ENCODE results near the gene PSD.

The PSD gene

DNA sequence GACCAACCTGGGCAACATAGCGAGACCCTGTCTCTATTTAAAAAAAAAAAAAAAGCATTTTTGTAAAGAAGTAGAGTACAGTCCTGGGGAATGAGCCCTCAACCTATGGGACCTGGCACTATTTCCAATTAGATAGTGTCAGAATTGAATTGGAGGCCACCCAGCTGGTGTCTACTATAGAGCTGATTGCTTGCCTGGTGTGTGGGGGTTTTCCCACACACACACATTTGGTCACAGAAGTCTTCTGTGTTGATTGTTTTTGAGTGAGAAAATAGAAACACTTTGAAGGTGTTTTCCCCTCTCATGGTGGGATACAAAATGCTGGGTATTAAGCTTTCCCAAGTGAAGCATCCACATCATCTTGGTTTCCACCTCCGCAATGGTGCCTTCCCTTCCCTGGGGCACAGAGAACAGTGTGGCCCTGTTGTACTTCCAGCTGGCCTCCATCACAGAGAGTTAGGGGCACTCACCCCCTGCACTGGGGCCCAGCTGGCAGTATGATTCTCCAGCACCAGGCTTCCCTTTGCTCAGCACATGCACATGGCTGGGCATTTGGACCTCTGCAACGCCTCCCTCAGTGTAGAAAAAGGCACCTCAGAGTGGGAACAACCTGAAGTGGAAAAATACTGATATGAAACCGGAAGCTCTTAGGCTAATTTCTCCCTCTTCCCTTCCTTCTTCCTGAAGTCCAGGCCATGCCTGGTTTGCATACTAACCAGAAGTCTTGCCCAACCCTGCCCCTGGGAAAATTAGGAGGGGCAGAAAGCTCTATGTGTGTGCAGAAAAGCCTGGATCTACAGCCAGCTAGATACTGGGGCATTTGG, 33.8 kb downstream of the PSD start:
- no peak for DNase-seq (ENCODE audit: low spot score)

DNA sequence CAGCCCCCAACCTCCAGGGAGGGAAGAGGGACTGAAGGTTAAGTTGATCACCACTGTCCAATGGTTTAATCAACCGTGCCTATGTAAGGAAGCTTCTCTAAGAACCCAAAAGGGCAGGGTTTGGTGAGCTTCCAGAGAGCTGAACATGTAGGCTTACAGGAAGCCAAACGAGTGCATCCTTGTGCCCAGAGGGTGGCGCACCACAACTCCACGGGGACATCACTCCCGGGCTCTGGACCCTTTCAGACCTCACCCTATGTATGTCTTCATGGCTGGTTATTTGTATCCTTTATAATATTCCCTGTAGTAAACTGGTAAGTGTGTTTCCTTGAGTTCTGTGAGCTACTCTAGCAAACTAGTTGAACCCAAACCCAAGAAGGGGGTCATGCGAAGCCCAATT, 34.5 kb downstream of the PSD start:
- DNase-seq (ENCODE audit: low spot score): no peak

DNA sequence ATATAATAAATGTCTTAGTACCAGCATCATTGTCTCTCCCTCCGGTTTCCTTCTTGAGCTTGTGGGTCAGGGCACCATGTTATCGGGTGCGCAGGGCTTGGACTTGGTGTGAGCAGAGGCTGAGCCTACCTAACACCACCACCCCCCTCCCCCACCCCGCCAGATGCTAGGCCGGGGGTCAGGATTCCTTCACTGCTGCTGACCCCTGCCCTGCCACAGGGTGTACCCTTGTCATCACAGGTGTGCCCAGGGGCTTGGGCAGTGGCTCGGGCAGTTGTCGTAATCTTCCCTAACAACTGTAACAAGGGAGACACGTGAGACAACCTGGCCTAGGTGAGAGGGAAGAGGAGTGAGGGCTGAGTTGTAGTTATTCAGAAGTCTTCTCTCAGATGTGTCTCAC, 35.7 kb downstream of the PSD start:
- DNase-seq (ENCODE audit: low spot score): no peak

DNA sequence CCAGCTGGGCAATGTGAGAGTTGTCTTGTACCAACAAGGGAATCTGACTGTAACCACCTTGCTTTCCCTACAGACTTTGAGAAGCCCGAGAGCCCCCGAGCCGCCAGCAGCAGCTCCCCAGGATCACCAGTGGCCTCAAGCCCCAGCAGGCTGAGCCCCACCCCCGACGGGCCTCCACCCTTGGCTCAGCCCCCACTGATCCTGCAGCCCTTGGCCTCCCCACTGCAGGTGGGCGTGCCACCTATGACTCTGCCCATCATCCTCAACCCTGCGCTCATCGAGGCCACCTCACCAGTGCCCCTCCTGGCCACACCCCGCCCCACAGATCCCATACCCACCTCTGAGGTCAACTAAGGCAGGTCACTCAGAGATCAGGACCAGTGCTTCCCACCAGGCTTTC, 36.6 kb downstream of the PSD start:
- no peak for DNase-seq (ENCODE audit: low spot score)

DNA sequence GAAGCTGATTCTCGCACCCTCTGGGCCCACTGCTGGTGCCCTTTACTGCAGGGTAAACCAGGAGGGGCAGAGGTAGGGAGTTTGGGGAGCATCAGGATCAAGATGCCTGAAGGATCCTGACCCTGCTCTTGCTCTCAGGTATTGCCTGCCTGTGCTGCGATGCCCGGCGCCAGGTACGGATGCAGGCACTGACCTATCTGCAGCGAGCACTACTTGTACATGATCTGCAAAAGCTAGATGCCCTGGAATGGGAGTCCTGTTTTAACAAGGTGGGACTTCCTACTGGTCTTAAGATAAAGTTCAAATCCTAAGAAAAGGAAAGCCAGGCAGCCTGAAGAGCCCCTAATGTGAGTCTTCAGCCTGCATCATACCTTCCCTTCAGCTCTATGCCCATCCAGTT, 39.2 kb downstream of the PSD start:
- DNase-seq (ENCODE audit: low spot score): no peak

DNA sequence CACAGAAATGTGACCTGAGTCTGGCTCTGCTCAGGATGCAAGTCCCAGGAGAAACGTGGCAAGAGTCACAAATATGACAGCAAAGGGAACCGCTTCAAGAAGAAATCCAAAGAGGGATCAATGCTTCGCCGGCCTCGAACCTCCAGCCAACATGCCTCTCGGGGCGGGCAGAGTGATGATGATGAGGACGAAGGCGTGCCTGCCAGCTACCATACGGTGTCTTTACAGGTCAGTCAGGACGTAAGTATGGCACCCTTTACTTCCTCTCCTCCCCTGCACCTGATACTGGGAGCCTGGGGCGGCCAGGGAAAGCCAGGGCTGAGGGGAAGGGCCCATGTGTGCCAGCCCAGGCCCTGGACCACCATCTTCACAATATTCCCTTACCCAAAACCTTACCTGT, 41.7 kb downstream of the PSD start:
- no peak for DNase-seq (ENCODE audit: low spot score)

DNA sequence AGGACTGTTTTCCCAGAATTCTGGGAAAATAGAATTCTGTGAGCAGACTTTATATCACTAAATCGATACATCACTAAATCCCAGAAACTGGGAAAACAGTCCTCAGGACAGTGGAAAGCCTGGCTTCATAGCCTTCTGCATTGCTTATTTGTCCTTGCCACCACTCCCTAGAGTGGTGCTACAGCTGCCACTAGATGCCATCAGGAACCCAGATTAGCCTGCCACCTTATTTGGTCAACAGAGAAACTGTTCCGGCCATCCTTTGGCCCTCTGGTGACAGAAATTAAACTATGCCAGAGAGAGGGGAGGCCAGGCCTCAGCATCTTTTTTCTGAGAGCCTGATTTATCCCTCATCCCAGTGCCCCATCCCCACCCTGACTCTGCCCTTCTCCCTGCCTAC, 42.7 kb downstream of the PSD start:
- DNase-seq (ENCODE audit: low spot score): no peak

DNA sequence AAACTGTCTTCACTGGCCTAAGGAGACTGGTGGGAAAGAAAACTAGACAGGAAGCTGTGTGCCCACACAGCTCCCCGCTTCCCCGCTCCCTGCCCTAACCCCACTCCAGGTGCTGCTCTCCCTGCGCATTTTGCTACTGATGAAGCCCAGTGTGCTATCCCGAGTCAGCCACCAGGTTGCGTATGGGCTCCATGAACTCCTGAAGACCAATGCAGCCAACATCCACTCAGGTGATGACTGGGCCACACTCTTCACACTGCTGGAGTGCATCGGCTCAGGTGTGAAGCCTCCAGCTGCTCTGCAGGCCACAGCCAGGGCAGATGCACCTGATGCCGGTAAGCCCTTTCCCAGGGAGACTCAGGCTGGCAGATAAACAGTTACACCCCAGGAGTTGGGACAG, 43.3 kb downstream of the PSD start:
- DNase-seq (ENCODE audit: low spot score): no peak

DNA sequence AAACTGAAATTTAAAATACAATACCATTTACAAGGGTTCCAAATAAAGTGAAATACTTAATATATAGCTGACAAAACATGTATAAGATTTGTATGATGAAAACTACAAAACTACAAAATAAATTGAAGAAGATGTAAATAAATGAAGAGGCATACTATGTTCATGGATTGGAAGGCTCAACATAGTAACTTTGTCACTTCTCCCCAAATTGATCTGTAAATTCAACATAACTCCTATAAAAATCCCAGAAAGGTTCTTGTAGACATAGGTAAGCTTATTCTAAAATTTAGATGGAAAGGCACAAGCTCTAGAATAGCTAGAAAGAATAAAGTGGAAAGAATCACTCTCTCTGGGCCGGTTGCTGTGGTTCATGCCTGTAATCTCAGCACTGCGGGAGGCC, 47.3 kb downstream of the PSD start:
- DNase-seq (ENCODE audit: low spot score): no peak

DNA sequence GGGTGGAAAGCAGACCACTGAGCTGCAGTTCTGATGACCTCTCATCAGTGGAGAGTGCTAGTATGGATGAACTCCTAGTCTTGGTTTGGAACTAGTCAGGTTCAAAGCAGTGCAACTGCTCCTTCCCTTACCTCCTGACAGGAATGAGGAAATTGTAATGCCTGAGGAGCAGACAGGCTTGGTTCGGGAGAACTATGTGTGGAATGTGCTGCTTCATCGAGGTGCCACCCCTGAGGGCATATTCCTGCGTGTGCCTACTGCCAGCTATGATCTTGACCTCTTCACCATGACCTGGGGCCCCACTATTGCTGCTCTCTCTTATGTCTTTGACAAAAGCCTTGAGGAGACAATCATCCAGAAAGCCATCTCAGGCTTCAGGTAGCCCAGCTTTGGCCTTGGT, 50.5 kb downstream of the PSD start:
- no peak for DNase-seq (ENCODE audit: low spot score)

DNA sequence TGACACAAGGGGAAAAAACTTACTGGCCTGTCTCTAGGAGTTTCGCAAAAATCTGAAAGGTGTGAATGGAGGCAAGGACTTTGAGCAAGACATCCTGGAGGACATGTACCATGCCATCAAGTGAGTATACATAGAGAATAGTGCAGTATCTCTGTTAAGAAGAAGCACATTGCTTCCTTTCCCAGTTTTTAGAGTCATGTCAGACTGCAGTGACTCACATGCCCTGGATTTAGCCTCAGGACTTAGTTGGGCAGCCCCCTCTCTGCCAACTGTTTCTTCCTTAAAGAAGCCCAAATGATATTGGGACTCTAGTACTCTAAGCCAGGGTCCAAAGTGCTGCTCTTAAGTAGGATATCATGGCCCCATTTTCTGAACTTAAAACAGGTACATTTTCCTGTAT, 51.1 kb downstream of the PSD start:
- no peak for DNase-seq (ENCODE audit: low spot score)

DNA sequence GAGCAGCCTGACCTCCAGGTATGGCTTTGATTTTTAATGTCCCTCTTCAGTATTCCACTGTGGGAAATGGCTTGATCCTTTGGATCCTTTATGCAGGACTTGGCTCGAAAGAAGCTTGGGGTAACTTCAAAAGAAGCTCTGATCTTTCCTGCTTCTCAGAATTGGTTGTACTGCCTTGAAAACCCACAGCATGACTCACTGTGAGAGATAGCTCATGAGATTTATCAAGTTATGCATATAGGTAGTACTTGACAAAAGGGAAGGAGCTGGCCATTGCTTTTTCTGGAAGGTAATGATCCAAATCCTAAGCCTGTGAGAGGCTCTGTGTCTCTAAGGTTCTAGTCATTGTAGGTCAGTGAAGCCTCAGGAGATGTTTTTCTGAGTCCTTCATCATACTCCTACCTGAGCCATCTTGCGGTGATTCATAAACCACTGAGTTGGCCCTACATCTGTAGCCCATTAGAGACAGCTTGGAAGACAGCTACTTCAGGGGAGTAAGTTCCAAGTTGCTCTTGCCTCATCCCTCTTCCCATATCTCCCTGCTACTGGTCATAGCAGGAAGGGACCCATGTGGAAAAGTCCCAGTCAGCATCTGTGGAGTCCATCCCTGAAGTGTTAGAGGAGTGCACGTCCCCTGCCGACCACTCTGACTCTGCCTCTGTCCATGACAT, 59.7 kb downstream of the PSD start:
- peak; percentile 54 for DNase-seq (ENCODE audit: low spot score)

DNA sequence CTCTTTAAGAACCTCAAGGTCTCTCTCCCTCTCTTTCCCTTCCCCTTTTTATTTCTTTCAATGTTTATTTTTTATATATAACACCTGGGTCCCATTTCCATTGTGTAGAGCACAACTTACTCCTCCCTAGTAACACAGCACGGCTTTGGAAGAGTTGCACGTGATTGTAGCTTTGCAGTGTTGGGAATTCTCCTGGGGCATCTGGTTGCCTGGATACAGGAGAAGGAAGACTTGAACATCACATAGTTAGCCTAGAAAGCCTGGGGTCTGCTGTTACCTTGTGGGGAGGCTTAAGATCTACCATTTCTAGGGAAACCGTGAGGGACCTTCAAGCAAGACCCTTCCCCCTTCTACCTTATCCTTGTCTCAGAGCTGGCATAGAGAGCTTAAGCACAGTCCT, 64.1 kb downstream of the PSD start:
- no peak for DNase-seq (ENCODE audit: low spot score)

All from activated CD4-positive, alpha-beta T cell treated with anti-CD3 and anti-CD28 coated beads, Interleukin-2, Interleukin-4, amounts not matched to agents 100 ng/mL and 50 ng/mL, durations not matched to agents 16 hours and 8 hours (primary cell).